Activated T-helper 2 cell treated with anti-CD3 and anti-CD28 coated beads, Interferon-gamma antibody, Interleukin-2, Interleukin-4, amounts not matched to agents 10 μg/mL and 5 μg/mL and 100 μg/mL, durations not matched to agents 14 hours and 24 hours and 36 hours (primary cell): ENCODE measurements around the gene ZNF766. TPM values are rescaled to one million over a fixed set of nuclear protein-coding genes. Genes with fewer than 3 reads are reported as not detected.
"Not testable (repeated sequence)": the region's sequence is repeated elsewhere in the genome, so short reads cannot be mapped to it uniquely, and the experiment has no call there.

Source experiments
- DNase-seq: peaks from one replicate; pipeline ENCODE4 v3.0.0; 2021; ENCODE audit warnings: low spot score
- H3K27ac Mint-ChIP-seq: one replicate; pipeline ENCODE4 v1.8.0; 2021; ENCODE audit warnings: mixed read lengths
- H3K27me3 Mint-ChIP-seq: one replicate; pipeline ENCODE4 v1.8.0; 2021; ENCODE audit warnings: low read depth, mixed read lengths
- H3K36me3 Mint-ChIP-seq: one replicate; pipeline ENCODE4 v1.8.0; 2021; ENCODE audit warnings: low read depth, mixed read lengths
- H3K4me1 Mint-ChIP-seq: one replicate; pipeline ENCODE4 v1.8.0; 2021; ENCODE audit warnings: low read depth, mixed read lengths
- H3K4me3 Mint-ChIP-seq: one replicate; pipeline ENCODE4 v1.8.0; 2021; ENCODE audit warnings: low read depth, mild to moderate bottlenecking, moderate library complexity, mixed read lengths
- H3K9me3 Mint-ChIP-seq: one replicate; pipeline ENCODE4 v1.8.0; 2021; ENCODE audit warnings: mixed read lengths
- intact Hi-C: fragments of 100-400 bp; cut with micrococcal nuclease; formaldehyde crosslinking; loops from one replicate; pipeline ENCODE4 v1.15.1; 2023
- total RNA-seq: library from RNA; stranded (reverse); gene quantifications from 2 replicates; pipeline ENCODE4 v1.2.3, GENCODE V29; 2022

Gene ZNF766
- total RNA-seq, 1 donor from 2014 or later: 18.2 TPM

DNA sequence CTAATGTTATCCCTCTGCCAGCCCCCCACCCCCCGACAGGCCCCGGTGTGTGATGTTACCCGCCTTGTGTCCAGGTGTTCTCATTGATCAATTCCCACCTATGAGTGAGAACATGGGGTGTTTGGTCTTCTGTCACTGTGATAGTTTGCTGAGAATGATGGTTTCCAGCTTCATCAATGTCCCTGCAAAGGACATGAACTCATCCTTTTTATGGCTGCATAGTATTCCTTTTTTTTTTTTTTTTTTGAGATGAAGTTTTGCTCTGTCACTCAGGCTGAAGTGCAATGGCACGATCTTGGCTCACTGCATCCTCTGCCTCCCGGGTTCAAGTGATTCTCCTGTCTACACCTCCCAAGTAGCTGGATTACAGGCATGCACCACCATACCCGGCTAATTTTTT lies 23.6 kb downstream of the ZNF766 start:
- H3K27me3 Mint-ChIP-seq, H3K4me3 Mint-ChIP-seq, DNase-seq, intact Hi-C loops, H3K27ac Mint-ChIP-seq: not testable (repeated sequence)
- peaks cover 49% of the 10 kb centered on the region for H3K9me3 Mint-ChIP-seq
- H3K36me3 Mint-ChIP-seq: peaks cover 68% of the 10 kb centered on the region
- H3K4me1 Mint-ChIP-seq: peaks cover 11% of the 10 kb centered on the region

DNA sequence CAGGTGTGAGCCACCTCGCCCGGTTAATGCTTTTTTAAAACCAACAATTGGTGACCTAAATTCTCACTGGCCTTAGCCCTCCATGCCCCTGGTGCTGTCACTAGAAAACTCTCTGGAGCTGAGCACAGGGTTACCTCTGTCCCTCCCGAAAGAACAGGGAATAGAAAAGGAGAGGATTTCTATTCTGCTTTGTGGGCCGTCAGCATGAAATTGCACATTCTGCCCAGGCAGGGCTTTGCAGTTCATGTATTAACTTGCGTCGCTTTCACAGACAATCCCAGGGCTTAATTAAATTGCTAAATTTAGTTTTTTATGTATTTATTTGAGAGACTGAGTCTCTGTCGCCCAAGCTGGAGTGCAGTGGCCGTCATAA lies 27.0 kb downstream of the ZNF766 start:
- intact Hi-C loops: no loop called here
- Mint-ChIP-seq H3K36me3 (peaks cover 72% of the 10 kb centered on the region), H3K4me3 (peak overlapping the region; percentile 75), H3K4me1 (peaks cover 14% of the 10 kb centered on the region), H3K27me3 (peaks cover 2% of the 10 kb centered on the region), H3K9me3 (peaks cover 54% of the 10 kb centered on the region), H3K27ac (no peak overlapping the region)
- no peak for DNase-seq

- peaks cover 73% of the 10 kb centered on the region for H3K36me3 Mint-ChIP-seq
- peaks cover 2% of the 10 kb centered on the region for H3K27me3 Mint-ChIP-seq
- peak within 1 kb of the TSS; percentile 89 for H3K4me3 Mint-ChIP-seq
- DNase-seq: peak; percentile 74
- H3K4me1 Mint-ChIP-seq: peaks cover 14% of the 10 kb centered on the region
- peaks cover 58% of the 10 kb centered on the region for H3K9me3 Mint-ChIP-seq
- H3K27ac Mint-ChIP-seq: peak within 1 kb of the TSS; percentile 94
- intact Hi-C loops: loop anchor here (1.0 kb wide), 2 partner anchors 28 to 341 kb away; partner anchors contain the start of genes ZNF766 and ZNF83
Observed at GRCh38 chr19:52296773-52297600, 27.6 kb downstream of the ZNF766 start, which contains the start of gene ZNF480. ZNF480 (plus strand) TSS chr19:52297169; CDS start chr19:52300413, 3,244 bp downstream.

GRCh38 chr19:52297601-52298364 lies 28.4 kb downstream of the ZNF766 start:
- H3K4me3 Mint-ChIP-seq: peak overlapping the region; percentile 89
- peak overlapping the region; percentile 94 for H3K27ac Mint-ChIP-seq
- intact Hi-C loops: loop anchor here (1.0 kb wide), 2 partner anchors 28 to 341 kb away; partner anchors contain the start of genes ZNF766 and ZNF83
- peaks cover 2% of the 10 kb centered on the region for H3K27me3 Mint-ChIP-seq
- DNase-seq: no peak
- H3K9me3 Mint-ChIP-seq: peaks cover 60% of the 10 kb centered on the region
- peaks cover 73% of the 10 kb centered on the region for H3K36me3 Mint-ChIP-seq
- H3K4me1 Mint-ChIP-seq: peaks cover 14% of the 10 kb centered on the region

DNA sequence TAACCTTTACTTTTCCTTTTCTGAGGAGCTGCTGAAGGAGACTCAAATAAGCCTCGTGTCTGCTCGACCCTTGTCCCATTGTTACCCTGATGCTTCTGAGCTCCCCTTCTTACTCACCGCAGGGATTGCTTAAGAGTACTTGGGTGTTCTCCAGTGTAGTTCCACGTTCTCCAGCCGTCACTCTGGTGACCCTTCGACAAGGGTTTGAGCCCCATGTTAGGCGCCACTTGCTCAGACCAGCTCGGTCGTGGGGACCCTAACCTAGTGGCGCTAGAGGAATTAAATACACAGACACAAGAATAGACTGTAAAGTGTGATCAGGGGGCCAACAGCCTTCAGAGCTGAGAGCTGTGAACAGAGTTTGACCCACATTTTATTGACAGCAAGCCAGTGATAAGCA lies 37.9 kb downstream of the ZNF766 start:
- peaks cover 80% of the 10 kb centered on the region for H3K9me3 Mint-ChIP-seq
- H3K4me3 Mint-ChIP-seq: no peak overlapping the region
- H3K27ac Mint-ChIP-seq: no peak overlapping the region
- intact Hi-C loops: no loop called here
- peaks cover 90% of the 10 kb centered on the region for H3K36me3 Mint-ChIP-seq
- no peak for DNase-seq
- H3K4me1 Mint-ChIP-seq: no peaks in the 10 kb centered on the region
- no peaks in the 10 kb centered on the region for H3K27me3 Mint-ChIP-seq

DNA sequence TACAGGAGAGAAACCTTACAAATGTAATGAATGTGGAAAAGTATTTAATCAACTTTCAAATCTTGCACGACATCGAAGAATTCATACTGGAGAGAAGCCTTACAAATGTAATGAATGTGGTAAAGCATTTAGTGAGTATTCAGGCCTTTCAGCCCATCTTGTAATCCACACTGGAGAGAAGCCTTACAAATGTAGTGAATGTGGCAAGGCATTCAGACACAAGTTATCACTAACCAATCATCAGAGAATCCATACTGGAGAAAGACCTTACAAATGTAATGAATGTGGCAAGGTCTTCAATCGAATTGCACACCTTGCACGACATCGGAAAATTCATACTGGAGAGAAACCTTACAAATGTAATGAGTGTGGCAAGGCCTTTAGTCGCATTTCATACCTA lies 53.0 kb downstream of the ZNF766 start:
- Mint-ChIP-seq H3K27ac (no peak overlapping the region), H3K27me3 (no peaks in the 10 kb centered on the region), H3K36me3 (peaks cover 70% of the 10 kb centered on the region), H3K4me1 (no peaks in the 10 kb centered on the region), H3K9me3 (peaks cover 89% of the 10 kb centered on the region), H3K4me3 (no peak overlapping the region)
- no peak for DNase-seq
- intact Hi-C loops: no loop called here

DNA sequence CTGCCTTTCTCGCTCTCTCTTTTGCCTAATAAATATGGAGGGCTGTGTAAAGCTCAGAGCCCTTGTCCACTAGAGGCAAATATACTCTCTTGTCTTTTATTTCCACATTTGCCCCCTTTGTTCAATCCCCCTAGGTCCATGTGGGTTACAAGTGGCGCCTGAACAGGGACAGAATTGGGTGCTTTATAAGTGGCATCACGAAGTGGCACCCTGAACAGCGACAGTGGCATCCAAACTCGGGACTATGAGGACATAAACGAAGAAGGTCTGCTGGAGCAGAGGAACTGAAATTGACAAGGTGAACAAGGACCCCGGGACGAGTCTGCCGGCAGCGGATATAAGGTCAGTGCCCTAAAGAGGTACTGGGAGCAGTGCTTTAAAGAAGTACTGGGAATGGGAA lies 62.4 kb downstream of the ZNF766 start:
- Mint-ChIP-seq H3K9me3 (peaks cover 57% of the 10 kb centered on the region), H3K27me3 (no peaks in the 10 kb centered on the region), H3K36me3 (peaks cover 16% of the 10 kb centered on the region), H3K4me3 (no peak overlapping the region), H3K4me1 (peaks cover 2% of the 10 kb centered on the region), H3K27ac (no peak overlapping the region)
- DNase-seq: no peak
- intact Hi-C loops: no loop called here

DNA sequence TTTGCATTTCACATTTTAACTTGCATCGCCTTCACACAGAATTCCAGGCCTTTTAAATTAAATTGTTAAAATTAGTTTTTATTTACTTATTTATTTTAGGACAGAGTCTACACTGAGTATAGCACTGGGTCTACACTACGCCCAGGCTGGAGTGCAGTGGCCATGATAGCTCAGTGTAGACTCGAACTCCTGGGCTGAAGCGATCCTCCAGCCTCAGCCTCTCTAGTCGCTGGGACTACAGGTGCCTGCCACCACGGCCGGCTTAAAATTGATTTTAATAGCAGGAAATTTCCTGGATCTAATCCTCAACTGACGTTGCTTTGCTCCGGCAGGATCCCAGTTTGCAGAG lies 66.4 kb downstream of the ZNF766 start:
- Mint-ChIP-seq H3K27me3 (no peaks in the 10 kb centered on the region), H3K36me3 (peaks cover 30% of the 10 kb centered on the region), H3K27ac (peak overlapping the region; percentile 92), H3K4me3 (peak overlapping the region; percentile 91), H3K4me1 (peaks cover 8% of the 10 kb centered on the region), H3K9me3 (peaks cover 56% of the 10 kb centered on the region)
- intact Hi-C loops: loop anchor here (1.0 to 5.0 kb wide), 2 partner anchors 62 to 66 kb away; partner anchors contain the start of genes ZNF528 and ZNF766
- DNase-seq: no peak

DNA sequence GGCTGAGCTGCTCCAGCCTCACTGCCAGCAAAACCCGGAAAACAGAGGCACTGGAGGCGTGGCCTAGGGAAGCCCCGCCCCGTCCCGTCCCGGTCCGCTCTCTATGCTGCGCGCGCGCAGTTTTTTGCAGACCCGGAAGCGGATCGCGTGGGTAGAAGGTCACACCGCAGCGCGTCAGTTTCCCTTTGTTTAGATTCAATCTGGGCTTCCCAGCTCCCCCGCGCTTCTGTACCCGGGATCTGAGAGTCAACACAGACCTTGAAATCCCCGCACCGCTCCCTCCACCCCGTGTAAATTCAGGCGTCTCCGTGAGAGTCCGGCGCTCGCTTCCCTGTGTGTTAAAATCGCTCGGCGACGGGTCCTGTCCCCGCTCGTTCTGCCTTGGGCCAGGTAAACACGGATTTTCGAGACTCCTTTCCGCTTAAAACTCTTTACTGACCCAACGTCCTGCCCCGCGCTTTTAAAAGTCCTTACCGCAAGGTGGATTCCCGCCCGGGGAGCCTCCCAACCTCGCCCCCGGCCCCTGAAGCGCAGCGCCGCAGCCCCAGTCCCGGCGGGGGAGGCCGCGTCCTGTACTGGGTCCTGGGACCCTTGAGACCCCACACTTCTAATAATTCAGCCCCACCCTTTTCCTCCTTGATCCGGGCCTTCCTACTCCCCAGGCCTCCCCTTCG lies 66.9 kb downstream of the ZNF766 start, which contains the start of gene ZNF610:
ZNF610 (plus strand) TSS at position 127 of the 674 bp plus-strand sequence. CDS start 12,930 bp downstream, outside the sequence.
- peak within 1 kb of the TSS; percentile 91 for H3K4me3 Mint-ChIP-seq
- H3K27ac Mint-ChIP-seq: peak within 1 kb of the TSS; percentile 92
- H3K27me3 Mint-ChIP-seq: no peaks in the 10 kb centered on the region
- H3K4me1 Mint-ChIP-seq: peaks cover 8% of the 10 kb centered on the region
- intact Hi-C loops: loop anchor here (1.0 to 5.0 kb wide), 2 partner anchors 61 to 67 kb away; partner anchors contain the start of genes ZNF528 and ZNF766
- H3K36me3 Mint-ChIP-seq: peaks cover 30% of the 10 kb centered on the region
- H3K9me3 Mint-ChIP-seq: peaks cover 51% of the 10 kb centered on the region
- DNase-seq: peak; percentile 82

- DNase-seq: no peak
- intact Hi-C loops: loop anchor here (1.0 to 5.0 kb wide), 2 partner anchors 60 to 68 kb away; partner anchors contain the start of genes ZNF528 and ZNF766
- H3K4me1 Mint-ChIP-seq: peaks cover 8% of the 10 kb centered on the region
- H3K4me3 Mint-ChIP-seq: peak overlapping the region; percentile 91
- peaks cover 27% of the 10 kb centered on the region for H3K36me3 Mint-ChIP-seq
- H3K9me3 Mint-ChIP-seq: peaks cover 46% of the 10 kb centered on the region
- H3K27me3 Mint-ChIP-seq: no peaks in the 10 kb centered on the region
- H3K27ac Mint-ChIP-seq: peak overlapping the region; percentile 92
Observed at GRCh38 chr19:52336791-52337381, 67.5 kb downstream of the ZNF766 start.

- intact Hi-C loops: loop anchor here (5.0 kb wide), 1 partner anchor 58 kb away; the partner anchor contains the start of gene ZNF528
- Mint-ChIP-seq H3K36me3 (peaks cover 27% of the 10 kb centered on the region), H3K9me3 (peaks cover 40% of the 10 kb centered on the region)
- DNase-seq, H3K4me3 Mint-ChIP-seq, H3K27ac Mint-ChIP-seq, H3K27me3 Mint-ChIP-seq, H3K4me1 Mint-ChIP-seq: not testable (repeated sequence)
Observed at GRCh38 chr19:52339022-52339421, 69.6 kb downstream of the ZNF766 start.

GRCh38 chr19:52343548-52343947 lies 74.2 kb downstream of the ZNF766 start:
- peaks cover 44% of the 10 kb centered on the region for H3K9me3 Mint-ChIP-seq
- no peaks in the 10 kb centered on the region for H3K4me1 Mint-ChIP-seq
- no peak overlapping the region for H3K4me3 Mint-ChIP-seq
- H3K27me3 Mint-ChIP-seq: no peaks in the 10 kb centered on the region
- peak; percentile 15 for DNase-seq
- no peak overlapping the region for H3K27ac Mint-ChIP-seq
- intact Hi-C loops: no loop called here
- peaks cover 10% of the 10 kb centered on the region for H3K36me3 Mint-ChIP-seq
